Measurements from ENCODE around the gene DYNC1I1. TPM values are rescaled to one million over a fixed set of nuclear protein-coding genes. Genes with fewer than 3 reads are reported as not detected.

Gene DYNC1I1
- total RNA-seq, 2 experiments from 2014 or later: not detected

- no peak for ATAC-seq
- Mint-ChIP-seq H3K27me3 (peaks cover 25% of the 10 kb centered on the region), H3K4me1 (ENCODE audit: low read depth) (no peaks in the 10 kb centered on the region), H3K36me3 (ENCODE audit: low read depth) (no peaks in the 10 kb centered on the region), H3K4me3 (no peak overlapping the region), H3K27ac (no peak overlapping the region), H3K9me3 (no peaks in the 10 kb centered on the region)
- CTCF ChIA-PET: no interaction called here
- no peak for DNase-seq
- POLR2A ChIA-PET: interaction anchor here (0.6 kb wide), 1 partner anchor 630 kb away, joined by 4 read pairs; no protein-coding TSS in a partner anchor
- intact Hi-C loops (cut with micrococcal nuclease): no loop called here
- no peak for TF ChIP-seq CTCF (IDR thresholded peaks at IDR 0.05)
Measured at GRCh38 chr7:96067321-96067720, 295.0 kb downstream of the DYNC1I1 start.

GRCh38 chr7:96069401-96069800, 297.0 kb downstream of the DYNC1I1 start:
- POLR2A ChIA-PET: no interaction called here
- H3K4me1 Mint-ChIP-seq (ENCODE audit: low read depth): no peaks in the 10 kb centered on the region
- intact Hi-C loops (cut with micrococcal nuclease): no loop called here
- CTCF ChIA-PET: no interaction called here
- no peaks in the 10 kb centered on the region for H3K36me3 Mint-ChIP-seq (ENCODE audit: low read depth)
- no peak overlapping the region for H3K27ac Mint-ChIP-seq
- ATAC-seq (no peak), DNase-seq (no peak)
- no peak for TF ChIP-seq CTCF (IDR thresholded peaks at IDR 0.05)
- H3K4me3 Mint-ChIP-seq: no peak overlapping the region
- H3K9me3 Mint-ChIP-seq: no peaks in the 10 kb centered on the region
- peaks cover 21% of the 10 kb centered on the region for H3K27me3 Mint-ChIP-seq

GRCh38 chr7:96074871-96075270, 302.5 kb downstream of the DYNC1I1 start:
- Mint-ChIP-seq H3K27ac (no peak overlapping the region), H3K4me3 (no peak overlapping the region), H3K4me1 (ENCODE audit: low read depth) (peaks cover 10% of the 10 kb centered on the region), H3K9me3 (no peaks in the 10 kb centered on the region), H3K36me3 (ENCODE audit: low read depth) (no peaks in the 10 kb centered on the region), H3K27me3 (peaks cover 34% of the 10 kb centered on the region)
- TF ChIP-seq CTCF (IDR thresholded peaks at IDR 0.05): no peak
- ChIA-PET POLR2A (no interaction called here), CTCF (interaction anchor here (0.7 to 4.1 kb wide), 7 partner anchors 11 to 955 kb away, joined by 3 to 29 read pairs (median 4); no protein-coding TSS in a partner anchor)
- no peak for DNase-seq
- intact Hi-C loops (cut with micrococcal nuclease): no loop called here
- no peak for ATAC-seq

GRCh38 chr7:96075510-96076349, 303.4 kb downstream of the DYNC1I1 start:
- ChIA-PET POLR2A (interaction anchor here (0.9 kb wide), 1 partner anchor 68 kb away, joined by 3 read pairs; no protein-coding TSS in a partner anchor), CTCF (interaction anchor here (0.7 to 4.1 kb wide), 7 partner anchors 10 to 955 kb away, joined by 3 to 29 read pairs (median 4); no protein-coding TSS in a partner anchor)
- Mint-ChIP-seq H3K4me1 (ENCODE audit: low read depth) (peaks cover 10% of the 10 kb centered on the region), H3K36me3 (ENCODE audit: low read depth) (no peaks in the 10 kb centered on the region), H3K27me3 (peaks cover 34% of the 10 kb centered on the region), H3K4me3 (peak overlapping the region; percentile 68), H3K9me3 (no peaks in the 10 kb centered on the region), H3K27ac (no peak overlapping the region)
- peak; percentile 69 for TF ChIP-seq CTCF (IDR thresholded peaks at IDR 0.05)
- ATAC-seq (peak; percentile 87), DNase-seq (peak; percentile 61)
- intact Hi-C loops (cut with micrococcal nuclease): loop anchor here (2.0 kb wide), 1 partner anchor 951 kb away; no protein-coding TSS in a partner anchor

GRCh38 chr7:96076350-96076707, 304.0 kb downstream of the DYNC1I1 start:
- intact Hi-C loops (cut with micrococcal nuclease): loop anchor here (2.0 kb wide), 1 partner anchor 950 kb away; no protein-coding TSS in a partner anchor
- H3K27me3 Mint-ChIP-seq: peaks cover 34% of the 10 kb centered on the region
- ChIA-PET POLR2A (interaction anchor here (0.9 kb wide), 1 partner anchor 67 kb away, joined by 3 read pairs; no protein-coding TSS in a partner anchor), CTCF (interaction anchor here (0.8 to 4.1 kb wide), 4 partner anchors 149 to 954 kb away, joined by 3 to 29 read pairs (median 4); no protein-coding TSS in a partner anchor)
- no peaks in the 10 kb centered on the region for H3K9me3 Mint-ChIP-seq
- peak overlapping the region; percentile 68 for H3K4me3 Mint-ChIP-seq
- peaks cover 10% of the 10 kb centered on the region for H3K4me1 Mint-ChIP-seq (ENCODE audit: low read depth)
- ATAC-seq (no peak), DNase-seq (no peak)
- no peak for TF ChIP-seq CTCF (IDR thresholded peaks at IDR 0.05)
- H3K27ac Mint-ChIP-seq: no peak overlapping the region
- no peaks in the 10 kb centered on the region for H3K36me3 Mint-ChIP-seq (ENCODE audit: low read depth)
